LoVo (cell line): ENCODE results near the gene HOXC5.

ENCODE experiments used
- DNase-seq: peaks from one replicate; pipeline ENCODE4 v3.0.0-alpha.2; 2016; ENCODE audit warnings: low spot score

The HOXC5 gene

GRCh38 chr12:54032627-54033100 lies at the start of gene HOXC5:
HOXC5 (plus strand) TSS chr12:54033050; CDS start chr12:54033123, 73 bp downstream.
- DNase-seq: peak; percentile 80

GRCh38 chr12:53983568-53983949 lies 49.3 kb upstream of the HOXC5 start:
- no peak for DNase-seq

GRCh38 chr12:53983950-53984572 lies 48.8 kb upstream of the HOXC5 start:
- DNase-seq: no peak

- DNase-seq: no peak
Measured at GRCh38 chr12:53984901-53985691, 47.8 kb upstream of the HOXC5 start, which contains the start of gene HOXC10. HOXC10 (plus strand) TSS chr12:53985146; CDS start chr12:53985260, 114 bp downstream.

GRCh38 chr12:53985692-53985993 lies 47.2 kb upstream of the HOXC5 start:
- no peak for DNase-seq

GRCh38 chr12:53985994-53986685 lies 46.7 kb upstream of the HOXC5 start:
- no peak for DNase-seq

- no peak for DNase-seq
Measured at GRCh38 chr12:53986686-53987483, 46.0 kb upstream of the HOXC5 start.

GRCh38 chr12:53987787-53988230 lies 45.0 kb upstream of the HOXC5 start:
- no peak for DNase-seq

- DNase-seq: no peak
Measured at GRCh38 chr12:53988541-53989226, 44.2 kb upstream of the HOXC5 start.

GRCh38 chr12:53989227-53990113 lies 43.4 kb upstream of the HOXC5 start:
- peak; percentile 74 for DNase-seq

GRCh38 chr12:53990311-53991076 lies 42.4 kb upstream of the HOXC5 start:
- DNase-seq: peak; percentile 69

- no peak for DNase-seq
Measured at GRCh38 chr12:53991077-53991460, 41.8 kb upstream of the HOXC5 start.

GRCh38 chr12:53992377-53992889 lies 40.4 kb upstream of the HOXC5 start:
- DNase-seq: no peak

- DNase-seq: no peak
Measured at GRCh38 chr12:53993162-53994008, 39.5 kb upstream of the HOXC5 start.

GRCh38 chr12:53994009-53994263 lies 38.9 kb upstream of the HOXC5 start:
- no peak for DNase-seq

- DNase-seq: no peak
Measured at GRCh38 chr12:53994264-53995001, 38.4 kb upstream of the HOXC5 start.

GRCh38 chr12:53995002-53995377 lies 37.9 kb upstream of the HOXC5 start:
- no peak for DNase-seq
